ENCODE results near the gene CD300C.
"Not testable (repeated sequence)": the region's sequence is repeated elsewhere in the genome, so short reads cannot be mapped to it uniquely, and the experiment has no call there.

Gene CD300C

GRCh38 chr17:74561586-74561985 lies 15.7 kb upstream of the CD300C start:
- no peak for DNase-seq

- no peak for DNase-seq
Observed at GRCh38 chr17:74558882-74559519, 13.1 kb upstream of the CD300C start.

- DNase-seq = not testable (repeated sequence)
Observed at GRCh38 chr17:74558402-74558801, 12.5 kb upstream of the CD300C start.

- DNase-seq = no peak
Observed at GRCh38 chr17:74555427-74555940, 9.6 kb upstream of the CD300C start.

- no peak for DNase-seq
Observed at GRCh38 chr17:74554909-74555308, 9.0 kb upstream of the CD300C start.

GRCh38 chr17:74552037-74552436 lies 6.1 kb upstream of the CD300C start:
- no peak for DNase-seq

- DNase-seq = no peak
Observed at GRCh38 chr17:74550602-74551001, 4.7 kb upstream of the CD300C start.

GRCh38 chr17:74549343-74549742 lies 3.4 kb upstream of the CD300C start:
- DNase-seq = peak; percentile 7

GRCh38 chr17:74547736-74548135 lies 1.8 kb upstream of the CD300C start:
- DNase-seq = peak; percentile 20

GRCh38 chr17:74547264-74547663 lies 1.3 kb upstream of the CD300C start:
- DNase-seq = peak; percentile 13

- peak; percentile 7 for DNase-seq
Observed at GRCh38 chr17:74546586-74546985, 671 bp upstream of the CD300C start.

- peak; percentile 19 for DNase-seq
Observed at GRCh38 chr17:74544991-74545842, 698 bp downstream of the CD300C start.

GRCh38 chr17:74543891-74544760 lies 1.8 kb downstream of the CD300C start:
- peak; percentile 18 for DNase-seq

- DNase-seq = peak; percentile 2
Observed at GRCh38 chr17:74543406-74543805, 2.5 kb downstream of the CD300C start.

GRCh38 chr17:74542727-74543383 lies 3.1 kb downstream of the CD300C start:
- DNase-seq = peak; percentile 6

- DNase-seq = no peak
Observed at GRCh38 chr17:74542166-74542565, 3.7 kb downstream of the CD300C start.

- peak; percentile 4 for DNase-seq
Observed at GRCh38 chr17:74541176-74542111, 4.5 kb downstream of the CD300C start.

GRCh38 chr17:74539281-74539820 lies 6.6 kb downstream of the CD300C start:
- no peak for DNase-seq

GRCh38 chr17:74536890-74537289 lies 9.0 kb downstream of the CD300C start:
- DNase-seq = no peak

- peak; percentile 83 for DNase-seq
Observed at GRCh38 chr17:74532115-74532514, 13.8 kb downstream of the CD300C start.

- DNase-seq = no peak
Observed at GRCh38 chr17:74531231-74531761, 14.6 kb downstream of the CD300C start, which contains the start of gene CD300LB. TSS of gene CD300LB (minus strand) at chr17:74531475. CDS start at chr17:74531350, 125 bp downstream.

Measured in CD4-positive, alpha-beta T cell treated with Interleukin-15 for 1 hour (primary cell).